GM21526 (cell line): ENCODE results near the gene ZCCHC10.
A peak's percentile ranks its signal among the peaks of the same experiment; 100 is the strongest.

Experiments used
- ATAC-seq: cut with Tn5 transposase; IDR thresholded peaks from one replicate; pipeline ENCODE4 v1.9.1; 2021; ENCODE audit warnings: moderate library complexity; ENCODE audit not compliant: unreplicated experiment, low FRiP score

The ZCCHC10 gene

DNA sequence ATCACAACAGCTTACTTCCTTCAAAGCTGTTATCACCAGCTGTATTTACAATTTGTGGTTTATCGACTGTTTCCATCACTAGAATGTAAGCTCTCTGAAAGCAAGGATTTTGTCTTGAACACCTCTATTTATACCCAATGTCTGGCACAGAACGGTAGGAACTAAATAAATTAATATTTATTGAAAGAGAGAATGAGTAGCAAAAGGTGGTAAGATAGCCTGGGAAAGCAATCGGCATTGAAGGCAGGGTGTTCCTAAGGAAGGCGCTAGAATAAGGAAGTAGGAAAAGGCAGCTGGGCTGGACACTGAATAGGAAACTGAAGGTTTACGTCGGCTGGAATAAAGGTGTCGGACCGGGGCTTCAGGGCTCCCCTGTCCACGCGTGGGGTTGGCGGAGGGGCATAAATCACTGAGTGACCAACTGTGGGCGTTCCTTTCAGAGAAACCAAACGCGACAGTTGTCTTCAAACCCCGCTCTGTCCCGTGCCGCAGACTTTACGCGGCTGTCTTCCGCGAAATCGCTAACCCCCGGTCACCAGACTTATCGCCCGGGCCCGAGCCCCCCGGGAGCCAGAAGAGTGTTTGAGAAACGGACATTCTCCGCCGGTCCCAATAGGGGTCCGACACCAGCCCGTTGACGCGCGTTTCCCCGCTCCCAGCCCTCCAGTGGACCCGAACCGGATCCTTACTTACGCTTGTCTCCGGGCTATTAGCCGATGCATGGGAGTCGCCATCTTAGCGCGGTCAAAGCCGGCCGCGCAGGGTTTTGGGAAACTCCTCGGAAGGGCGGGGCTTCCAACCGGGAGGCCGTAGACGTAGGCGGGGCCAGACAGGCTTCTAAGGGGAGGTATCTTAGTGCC lies at the start of gene ZCCHC10:
TSS of gene ZCCHC10 (minus strand) at position 746 of the 860 bp plus-strand sequence. CDS start at position 734, 12 bp downstream.
- peak; percentile 91 for ATAC-seq

GRCh38 chr5:133075572-133076536 lies 49.5 kb upstream of the ZCCHC10 start:
- no peak for ATAC-seq

- ATAC-seq, result no peak
Measured at GRCh38 chr5:133072021-133072420, 45.7 kb upstream of the ZCCHC10 start.

DNA sequence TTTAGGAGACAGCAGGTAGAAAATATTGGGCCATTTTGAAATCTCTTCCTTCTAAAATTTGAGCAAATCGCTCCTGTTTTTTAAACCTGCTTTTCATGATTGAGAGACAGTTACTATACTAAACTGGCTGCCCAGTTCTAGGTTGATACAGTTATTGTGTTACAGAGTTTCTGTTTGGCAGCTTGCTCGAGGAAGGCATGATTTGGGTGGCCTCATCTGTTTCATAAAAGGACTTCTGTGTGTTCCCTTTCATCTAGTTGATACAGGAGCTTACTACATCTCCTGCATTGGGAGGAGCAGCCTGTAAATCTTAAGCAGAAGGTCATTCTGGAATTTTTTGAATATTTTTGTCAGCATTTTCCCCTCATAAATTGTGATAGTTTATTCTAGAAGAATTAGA lies 39.7 kb upstream of the ZCCHC10 start:
- no peak for ATAC-seq

DNA sequence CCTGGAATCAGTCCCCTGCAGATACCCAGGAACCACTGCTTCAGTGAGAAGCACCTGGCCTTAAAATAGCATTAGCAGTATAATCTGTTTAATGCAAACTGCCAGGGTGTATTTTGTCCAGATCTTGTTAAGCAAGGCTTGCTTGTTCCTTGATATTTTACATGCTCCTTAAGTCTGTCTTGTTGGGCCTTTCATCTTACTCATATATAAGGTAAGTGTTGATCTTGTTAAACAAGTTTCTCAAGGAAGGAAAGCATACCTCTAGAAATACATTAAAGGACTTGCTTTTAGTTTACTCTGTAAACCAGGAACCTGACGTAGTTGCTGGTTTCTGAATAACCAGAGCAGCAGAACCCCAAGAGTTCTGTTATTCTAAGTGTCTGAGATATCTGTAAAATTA lies 39.1 kb upstream of the ZCCHC10 start:
- ATAC-seq, result no peak

- ATAC-seq, result no peak
Measured at GRCh38 chr5:133063965-133064364, 37.6 kb upstream of the ZCCHC10 start.

DNA sequence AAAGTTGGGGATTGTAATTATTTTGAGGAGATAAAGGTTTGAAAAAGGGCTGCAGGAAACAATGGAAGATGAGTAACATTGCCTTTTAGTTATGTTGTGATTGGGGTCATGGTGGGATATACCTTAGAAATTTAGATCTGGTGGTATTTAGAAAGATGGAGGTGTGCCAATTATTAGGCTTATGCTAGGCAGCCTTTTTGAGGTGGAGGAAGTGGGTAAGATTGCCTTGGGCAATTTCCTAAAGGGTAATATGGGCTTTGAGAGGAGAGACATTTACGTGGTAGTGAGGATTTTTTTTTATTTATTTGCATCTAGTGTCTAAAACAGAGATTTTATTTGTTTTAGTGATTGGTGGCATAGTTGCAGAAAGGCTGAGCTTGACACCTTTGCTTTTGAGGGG lies 35.9 kb upstream of the ZCCHC10 start:
- no peak for ATAC-seq

- no peak for ATAC-seq
Measured at GRCh38 chr5:133059621-133060020, 33.3 kb upstream of the ZCCHC10 start.

- ATAC-seq, result no peak
Measured at GRCh38 chr5:133056891-133057290, 30.5 kb upstream of the ZCCHC10 start.

- ATAC-seq, result no peak
Measured at GRCh38 chr5:133054697-133055471, 28.5 kb upstream of the ZCCHC10 start.

- no peak for ATAC-seq
Measured at GRCh38 chr5:133053448-133053847, 27.1 kb upstream of the ZCCHC10 start.

DNA sequence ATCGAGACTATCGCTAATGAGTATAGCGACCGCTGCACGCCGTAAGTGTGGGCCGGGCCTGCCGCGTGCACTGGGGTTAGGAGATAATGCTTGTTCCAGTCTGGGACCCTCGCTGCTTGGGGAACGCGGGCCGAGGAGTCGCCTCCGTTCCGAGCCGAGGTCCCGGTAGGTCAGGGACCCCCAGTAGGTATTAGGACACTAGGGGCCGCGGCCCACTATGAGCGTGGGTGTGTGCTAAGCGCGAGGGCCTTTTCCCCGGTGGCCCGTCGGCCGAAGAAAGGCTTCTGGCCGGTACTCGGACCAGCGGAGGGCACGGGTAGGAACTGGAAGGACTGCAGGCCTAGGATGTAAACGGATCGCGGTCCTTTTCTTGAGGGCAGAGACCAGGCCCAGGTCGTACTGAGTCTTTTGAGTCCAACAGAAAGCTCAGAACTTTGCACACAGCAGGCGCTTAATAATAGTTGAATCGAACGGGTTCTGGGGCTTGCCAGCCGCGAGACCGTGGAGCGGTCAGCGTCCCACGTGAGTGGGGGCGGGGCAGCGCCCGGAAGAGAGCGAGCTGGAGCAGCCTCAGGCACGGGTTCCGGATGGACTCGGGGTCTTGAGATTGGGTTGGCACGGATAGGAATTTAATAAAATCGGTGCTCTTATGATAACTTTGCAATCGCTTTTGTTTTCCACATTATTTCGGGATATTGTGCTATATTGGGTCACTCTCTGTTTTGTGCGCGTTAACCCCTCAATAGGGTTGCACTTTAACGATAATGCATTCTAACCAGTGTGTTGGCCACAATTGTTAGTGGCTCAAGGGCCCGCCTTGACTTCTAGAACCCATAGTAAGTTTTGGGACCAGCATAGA lies 26.2 kb upstream of the ZCCHC10 start:
- ATAC-seq, result peak; percentile 36

DNA sequence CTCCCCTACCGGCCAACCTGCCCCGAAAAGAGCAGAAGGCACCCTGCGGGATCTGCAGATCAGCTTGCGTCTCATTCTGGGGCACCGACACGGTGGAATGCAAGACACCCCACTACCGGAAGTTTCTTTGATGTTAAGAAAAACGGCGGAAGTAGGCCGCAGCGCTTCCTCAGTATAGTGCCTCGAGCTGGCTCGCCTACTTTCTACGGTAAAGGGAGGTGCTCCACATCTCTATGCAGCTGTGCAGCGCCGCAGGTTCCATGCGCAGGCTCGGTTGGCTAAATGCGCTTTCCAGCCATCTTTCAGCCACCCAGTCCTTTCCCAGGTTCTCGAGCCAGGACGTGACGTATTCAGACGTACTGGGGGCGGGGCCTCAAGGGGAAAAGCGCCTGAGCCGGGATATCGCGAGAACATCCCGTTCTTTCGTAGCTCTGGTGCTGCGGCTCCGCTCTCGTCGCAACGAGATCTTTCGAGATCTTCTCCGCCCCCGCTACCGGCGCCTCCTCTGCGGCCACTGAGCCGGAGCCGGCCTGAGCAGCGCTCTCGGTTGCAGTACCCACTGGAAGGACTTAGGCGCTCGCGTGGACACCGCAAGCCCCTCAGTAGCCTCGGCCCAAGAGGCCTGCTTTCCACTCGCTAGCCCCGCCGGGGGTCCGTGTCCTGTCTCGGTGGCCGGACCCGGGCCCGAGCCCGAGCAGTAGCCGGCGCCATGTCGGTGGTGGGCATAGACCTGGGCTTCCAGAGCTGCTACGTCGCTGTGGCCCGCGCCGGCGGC lies 25.4 kb upstream of the ZCCHC10 start, which contains the start of gene HSPA4:
TSS of gene HSPA4 (plus strand) at position 472 of the 775 bp plus-strand sequence. CDS start at position 710, 238 bp downstream.
- peak; percentile 79 for ATAC-seq

- ATAC-seq, result peak; percentile 2
Measured at GRCh38 chr5:133051061-133051541, 24.8 kb upstream of the ZCCHC10 start.

DNA sequence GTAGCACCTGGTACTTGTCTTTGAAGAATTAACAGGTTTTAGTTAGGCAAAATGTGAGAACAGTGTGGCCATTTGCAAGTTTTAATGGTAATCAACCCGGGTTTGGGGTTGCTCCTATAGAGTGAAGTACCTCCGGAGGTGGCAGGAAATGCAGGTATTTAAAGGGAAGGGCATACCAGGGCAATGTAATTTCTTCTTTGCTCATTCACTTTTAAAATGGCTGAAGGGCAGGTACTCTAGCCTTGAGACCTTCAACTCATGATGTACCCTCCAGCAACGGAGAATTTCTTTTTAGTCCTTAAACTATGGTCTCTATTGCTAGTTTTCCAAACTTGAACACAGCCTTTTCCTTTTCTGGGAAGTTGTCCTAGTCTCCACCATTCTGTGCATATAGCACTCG lies 24.2 kb upstream of the ZCCHC10 start:
- no peak for ATAC-seq

GRCh38 chr5:133049726-133050048 lies 23.3 kb upstream of the ZCCHC10 start:
- ATAC-seq, result no peak

GRCh38 chr5:133048993-133049725 lies 22.8 kb upstream of the ZCCHC10 start:
- no peak for ATAC-seq

DNA sequence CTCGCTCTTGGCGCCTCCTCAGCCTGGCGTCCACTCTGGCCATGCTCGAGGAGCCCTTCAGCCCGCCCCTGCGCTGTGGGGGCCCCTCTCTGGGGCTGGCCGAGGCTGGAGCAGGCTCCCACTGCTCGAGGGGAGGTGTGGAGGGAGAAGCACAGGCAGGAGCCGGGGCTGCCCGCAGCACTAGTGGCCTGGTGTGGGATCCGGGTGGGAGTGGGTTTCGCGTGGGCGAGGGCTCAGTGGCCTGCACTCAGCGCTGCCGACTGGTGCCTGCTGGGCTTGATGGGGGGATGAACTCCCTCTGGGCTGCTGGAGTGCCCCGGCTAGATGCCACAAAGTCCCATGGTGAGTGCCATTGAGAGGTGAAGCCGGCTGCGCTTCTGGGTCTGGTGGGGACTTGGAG lies 21.1 kb upstream of the ZCCHC10 start:
- ATAC-seq, result no peak
